Superior temporal gyrus (tissue), 1 donor: ENCODE results near the gene FTHL17.
A peak's percentile ranks its signal among the peaks of the same experiment; 100 is the strongest.

ENCODE experiments used
- DNase-seq: peaks from one replicate; pipeline ENCODE4 v3.0.0-alpha.2; 2016; ENCODE audit errors: extremely low spot score

FTHL17 gene

DNA sequence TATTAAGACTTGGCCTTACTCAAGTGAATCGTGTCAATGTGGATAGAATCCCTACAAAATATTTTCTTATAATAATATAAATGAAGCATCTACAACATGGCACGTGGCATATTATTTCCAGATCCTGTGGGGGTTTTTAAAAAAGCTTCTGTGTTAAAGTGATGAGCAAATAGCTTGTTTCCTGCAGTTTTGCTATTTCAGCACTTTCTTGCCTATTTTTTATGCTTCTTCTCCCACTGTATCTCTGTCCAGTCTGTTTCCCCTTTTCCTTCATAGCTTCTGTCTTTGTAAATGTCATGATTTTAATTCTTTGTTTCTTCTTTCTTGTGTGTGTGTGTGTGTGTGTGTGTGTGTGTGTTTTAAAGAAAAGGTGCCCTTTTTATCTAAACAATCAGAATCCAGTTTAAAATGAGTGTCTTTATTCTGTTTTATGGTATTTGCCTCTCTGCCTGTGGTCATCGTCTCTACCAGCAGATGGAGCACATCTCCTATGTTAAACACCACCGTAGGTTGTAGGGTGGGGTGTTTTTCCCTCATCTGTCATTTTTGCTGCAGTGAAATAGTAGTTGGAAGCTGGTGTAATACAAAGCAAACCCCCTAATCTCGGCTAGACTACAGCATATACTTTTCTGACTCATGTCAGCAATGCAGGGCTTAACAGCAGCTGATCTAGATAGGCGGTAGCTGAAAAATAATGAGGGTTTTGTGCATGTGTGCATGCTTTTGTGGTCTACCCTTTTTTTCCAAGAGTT, 33.1 kb downstream of the FTHL17 start:
- peak; percentile 49 for DNase-seq

DNA sequence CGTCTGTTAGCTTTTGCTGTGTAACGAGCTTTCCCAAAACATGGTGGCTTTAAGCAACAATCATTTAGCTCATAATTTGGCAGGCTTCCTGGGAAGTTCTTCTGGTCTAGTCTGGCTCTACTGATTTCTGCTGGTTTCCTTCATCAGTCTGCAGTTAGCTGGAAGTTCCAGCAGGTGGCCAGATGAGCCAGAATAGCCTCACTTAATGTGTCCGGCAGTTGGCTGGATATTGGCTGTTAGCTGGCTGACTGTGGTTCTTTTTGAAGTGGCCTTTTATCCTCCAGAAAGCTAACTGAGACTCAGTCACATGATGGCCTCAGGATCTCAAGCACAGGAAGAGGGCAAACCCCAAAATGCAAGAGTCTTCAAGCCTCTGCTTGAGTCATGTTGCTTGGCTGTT, 34.9 kb downstream of the FTHL17 start:
- peak; percentile 46 for DNase-seq

DNA sequence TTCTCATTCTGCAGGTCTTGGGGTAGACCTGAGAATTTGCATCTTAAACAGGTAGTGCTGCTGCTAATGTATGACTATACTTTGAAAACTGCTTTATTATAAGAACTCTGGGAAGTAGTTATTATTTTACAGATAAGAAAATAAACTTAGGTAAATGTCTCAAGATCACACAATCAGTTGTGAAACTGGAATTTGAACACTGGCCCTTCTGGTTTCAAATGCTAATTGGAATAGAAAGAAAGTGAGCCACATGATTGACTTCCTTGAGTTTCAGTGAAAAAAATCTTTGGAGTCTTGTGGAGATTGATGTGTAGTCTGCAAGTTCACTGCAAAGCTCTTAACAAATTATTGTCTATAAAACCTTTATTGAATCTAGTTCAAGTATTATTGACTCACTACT, 44.5 kb downstream of the FTHL17 start:
- DNase-seq, result no peak

DNA sequence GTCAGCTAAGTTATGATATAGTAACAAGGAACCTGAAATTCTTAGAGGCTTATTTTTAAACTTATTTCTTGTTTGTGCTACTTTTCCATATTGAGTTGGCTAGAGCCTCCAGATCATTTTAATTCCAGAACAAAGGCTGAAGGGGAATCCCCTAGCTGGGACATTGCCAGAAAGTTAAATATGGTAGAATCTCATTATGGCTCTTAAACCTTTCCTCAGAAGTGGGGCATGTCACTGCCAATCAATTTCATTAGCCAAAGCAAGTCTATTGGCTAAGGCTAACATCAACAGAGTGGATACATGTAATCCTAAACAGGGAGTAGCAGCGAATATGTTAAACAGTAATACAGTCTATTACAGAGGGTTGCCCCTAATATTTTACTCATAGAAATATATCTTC, 47.0 kb downstream of the FTHL17 start:
- DNase-seq, result no peak

DNA sequence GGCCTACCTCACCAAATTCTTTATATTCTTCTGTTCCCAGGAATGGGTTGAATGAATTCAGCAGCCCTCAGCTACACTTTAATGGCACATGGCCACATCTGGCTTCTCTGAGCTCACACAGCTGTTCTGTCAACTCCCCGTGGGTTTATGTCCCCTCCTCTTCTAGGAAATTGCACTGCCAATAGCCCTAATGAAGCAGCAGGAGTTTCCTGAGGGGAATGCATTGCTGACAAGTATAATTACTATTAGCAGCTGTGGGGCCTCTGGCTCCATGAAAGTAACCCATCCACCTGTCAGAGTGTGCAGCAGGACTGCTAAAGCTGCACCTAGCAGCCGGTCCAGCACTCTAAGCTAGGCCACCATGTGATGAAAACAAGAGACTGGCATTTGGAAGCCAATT, 50.3 kb downstream of the FTHL17 start:
- DNase-seq, result no peak
